Glutamatergic neuron (in vitro differentiated cells): ENCODE results near the gene IRS2. TPM values are rescaled to one million over a fixed set of nuclear protein-coding genes. Genes with fewer than 3 reads are reported as not detected.
"Not testable (repeated sequence)": the region's sequence is repeated elsewhere in the genome, so short reads cannot be mapped to it uniquely, and the experiment has no call there.

Experiments used
- DNase-seq: peaks from one replicate; pipeline ENCODE4 v3.0.0; 2022
- H3K27ac Mint-ChIP-seq: one replicate; pipeline ENCODE4 v1.8.0; 2020; ENCODE audit warnings: mild to moderate bottlenecking, mixed read lengths, inconsistent platforms; ENCODE audit not compliant: unreplicated experiment
- H3K27me3 Mint-ChIP-seq: one replicate; pipeline ENCODE4 v1.8.0; 2020; ENCODE audit warnings: mild to moderate bottlenecking, moderate library complexity, mixed read lengths, inconsistent platforms; ENCODE audit not compliant: unreplicated experiment
- H3K36me3 Mint-ChIP-seq: one replicate; pipeline ENCODE4 v1.8.0; 2020; ENCODE audit warnings: mild to moderate bottlenecking, mixed read lengths, inconsistent platforms; ENCODE audit not compliant: unreplicated experiment
- H3K4me1 Mint-ChIP-seq: one replicate; pipeline ENCODE4 v1.8.0; 2020; ENCODE audit warnings: mild to moderate bottlenecking, low read depth, mixed read lengths, inconsistent platforms; ENCODE audit not compliant: unreplicated experiment
- H3K4me3 Mint-ChIP-seq: one replicate; pipeline ENCODE4 v1.8.0; 2020; ENCODE audit warnings: mild to moderate bottlenecking, mixed read lengths, inconsistent platforms; ENCODE audit not compliant: unreplicated experiment
- H3K9me3 Mint-ChIP-seq: one replicate; pipeline ENCODE4 v1.8.0; 2020; ENCODE audit warnings: mild to moderate bottlenecking, moderate library complexity, mixed read lengths, inconsistent platforms; ENCODE audit not compliant: unreplicated experiment
- total RNA-seq: library from RNA; stranded (reverse); fragmentation: NEBNext Ultra II Directional; extraction: Animal tissue kit (Norgen Biotek cat#: 25700); gene quantifications from one replicate; pipeline ENCODE4 v1.2.1, GENCODE V29; 2021; ENCODE audit not compliant: unreplicated experiment
- TF ChIP-seq, protein P1 (sequence below): fragments of 200-600 bp; sonication (generic); IDR thresholded peaks from one replicate; pipeline ENCODE4 v1.5.0; 2021; ENCODE audit not compliant: partially characterized antibody, unreplicated experiment

The IRS2 gene
- total RNA-seq, 1 donor from 2014 or later: 27.0 TPM

DNA sequence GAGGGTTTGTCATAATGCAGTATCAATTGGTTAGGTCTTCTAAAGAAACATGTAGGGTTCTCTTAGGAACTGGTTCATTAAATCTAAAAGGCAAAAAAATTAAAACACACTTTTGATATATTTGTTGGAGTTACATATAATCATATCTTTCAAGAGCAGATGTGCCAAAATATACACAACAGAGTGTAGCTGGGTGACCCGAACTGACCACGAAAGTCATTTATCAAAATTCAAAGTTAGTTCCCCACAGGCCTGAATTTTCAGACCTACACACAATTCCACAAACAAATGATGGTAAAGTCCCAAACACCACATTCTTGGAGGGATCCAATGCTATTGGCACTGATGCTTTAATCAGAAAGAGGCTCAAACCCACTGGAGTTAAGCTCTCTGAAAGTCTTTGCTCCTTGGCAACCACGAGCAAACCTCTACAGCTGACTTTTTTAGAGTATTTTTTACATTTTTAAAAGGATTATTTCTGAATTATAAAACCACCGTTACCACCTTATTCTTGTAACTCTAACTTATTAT is 50.9 kb downstream of the IRS2 start:
- Mint-ChIP-seq H3K9me3 (peaks cover 4% of the 10 kb centered on the region), H3K27me3 (peaks cover 2% of the 10 kb centered on the region), H3K36me3 (peaks cover 11% of the 10 kb centered on the region), H3K27ac (no peak overlapping the region), H3K4me3 (no peak overlapping the region), H3K4me1 (peaks cover 2% of the 10 kb centered on the region)
- DNase-seq: no peak
- TF ChIP-seq, protein P1, sequence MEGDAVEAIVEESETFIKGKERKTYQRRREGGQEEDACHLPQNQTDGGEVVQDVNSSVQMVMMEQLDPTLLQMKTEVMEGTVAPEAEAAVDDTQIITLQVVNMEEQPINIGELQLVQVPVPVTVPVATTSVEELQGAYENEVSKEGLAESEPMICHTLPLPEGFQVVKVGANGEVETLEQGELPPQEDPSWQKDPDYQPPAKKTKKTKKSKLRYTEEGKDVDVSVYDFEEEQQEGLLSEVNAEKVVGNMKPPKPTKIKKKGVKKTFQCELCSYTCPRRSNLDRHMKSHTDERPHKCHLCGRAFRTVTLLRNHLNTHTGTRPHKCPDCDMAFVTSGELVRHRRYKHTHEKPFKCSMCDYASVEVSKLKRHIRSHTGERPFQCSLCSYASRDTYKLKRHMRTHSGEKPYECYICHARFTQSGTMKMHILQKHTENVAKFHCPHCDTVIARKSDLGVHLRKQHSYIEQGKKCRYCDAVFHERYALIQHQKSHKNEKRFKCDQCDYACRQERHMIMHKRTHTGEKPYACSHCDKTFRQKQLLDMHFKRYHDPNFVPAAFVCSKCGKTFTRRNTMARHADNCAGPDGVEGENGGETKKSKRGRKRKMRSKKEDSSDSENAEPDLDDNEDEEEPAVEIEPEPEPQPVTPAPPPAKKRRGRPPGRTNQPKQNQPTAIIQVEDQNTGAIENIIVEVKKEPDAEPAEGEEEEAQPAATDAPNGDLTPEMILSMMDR: no peak

DNA sequence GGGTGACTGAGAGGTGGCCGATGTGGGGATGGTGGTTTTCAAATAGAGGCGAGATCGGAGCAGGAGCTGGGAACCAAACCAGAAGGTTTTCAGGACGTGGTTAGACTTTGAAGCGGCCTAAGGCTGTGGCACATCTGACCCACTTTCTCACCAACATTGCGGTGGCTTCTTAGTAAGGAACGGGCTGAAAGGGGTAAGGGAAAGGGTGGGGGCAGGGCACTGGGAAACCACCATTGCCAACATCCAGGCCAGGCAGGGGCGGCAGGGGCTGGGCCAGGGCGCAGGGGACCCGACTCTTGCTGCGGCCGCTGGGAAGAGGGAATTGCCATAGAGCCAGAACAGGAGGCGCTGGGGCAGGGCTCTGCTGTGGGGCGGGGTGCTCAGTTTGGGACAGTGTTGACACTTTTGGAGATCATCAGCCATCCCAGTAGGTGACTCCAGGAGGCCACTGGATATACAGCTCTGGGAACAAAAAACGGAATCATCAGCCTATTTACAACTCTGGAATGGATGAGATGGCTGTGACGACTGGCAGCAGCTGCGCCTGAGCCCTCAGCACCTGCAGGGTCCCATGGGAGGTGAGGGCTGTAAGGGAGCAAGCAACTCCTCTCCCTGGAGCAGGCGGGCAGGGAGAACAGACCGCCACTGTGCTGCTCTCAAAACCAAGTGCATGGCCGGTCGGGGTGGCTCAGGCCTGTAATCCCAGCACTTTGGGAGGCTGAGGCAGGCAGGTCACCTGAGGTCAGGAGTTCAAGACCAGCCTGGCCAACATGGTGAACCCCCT is 52.2 kb downstream of the IRS2 start:
- Mint-ChIP-seq H3K27ac (no peak overlapping the region), H3K36me3 (peaks cover 11% of the 10 kb centered on the region), H3K9me3 (peaks cover 4% of the 10 kb centered on the region), H3K4me1 (peaks cover 9% of the 10 kb centered on the region), H3K4me3 (no peak overlapping the region), H3K27me3 (peaks cover 2% of the 10 kb centered on the region)
- TF ChIP-seq, protein P1: no peak
- no peak for DNase-seq

DNA sequence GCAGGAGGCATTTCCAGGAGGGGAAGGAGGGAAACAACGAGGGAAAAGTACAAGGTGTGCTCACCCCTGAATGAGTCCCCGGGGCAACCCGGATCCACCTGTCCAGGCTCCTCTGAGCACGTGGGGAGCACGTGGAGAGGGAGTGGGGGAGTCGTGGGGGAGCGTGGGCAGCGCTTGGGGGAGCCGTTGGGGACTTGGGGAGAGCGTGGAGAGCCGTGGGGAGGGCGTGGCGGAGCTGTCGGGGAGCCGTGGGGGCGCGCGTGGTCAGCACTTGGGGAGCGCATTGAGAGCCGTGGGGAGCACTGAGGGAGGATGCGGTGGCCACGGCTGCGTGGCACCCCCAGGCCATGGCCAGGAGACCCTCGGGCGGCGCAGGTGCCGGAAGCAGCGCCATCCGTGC is 52.8 kb downstream of the IRS2 start:
- H3K27ac Mint-ChIP-seq: no peak overlapping the region

DNA sequence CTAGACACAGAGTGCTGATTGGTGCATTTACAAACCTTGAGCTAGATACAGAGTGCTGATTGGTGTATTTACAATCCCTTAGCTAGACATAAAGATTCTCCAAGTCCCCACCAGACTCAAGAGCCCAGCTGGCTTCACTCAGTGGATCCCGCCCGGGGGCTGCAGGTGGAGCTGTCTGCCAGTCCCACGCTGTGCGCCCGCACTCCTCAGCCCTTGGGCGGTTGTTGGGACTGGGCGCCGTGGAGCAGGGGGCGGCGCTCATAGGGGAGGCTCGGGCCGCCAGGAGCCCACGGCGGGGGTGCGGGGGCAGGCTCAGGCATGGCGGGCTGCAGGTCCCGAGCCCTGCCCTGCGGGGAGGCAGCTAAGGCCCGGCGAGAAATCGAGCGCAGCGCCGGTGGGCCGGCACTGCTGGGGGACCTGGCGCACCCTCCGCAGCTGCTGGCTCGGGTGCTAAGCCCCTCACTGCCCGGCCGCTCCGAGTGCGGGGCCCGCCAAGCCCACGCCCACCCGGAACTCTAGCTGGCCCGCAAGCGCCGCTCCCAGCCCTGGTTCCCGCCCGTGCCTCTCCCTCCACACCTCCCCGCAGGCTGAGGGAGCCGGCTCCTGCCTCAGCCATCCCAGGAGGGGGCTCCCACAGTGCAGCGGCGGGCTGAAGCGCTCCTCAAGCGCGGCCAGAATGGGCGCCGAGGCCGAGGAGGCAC is 53.8 kb downstream of the IRS2 start:
- H3K27ac Mint-ChIP-seq, H3K27me3 Mint-ChIP-seq, H3K4me3 Mint-ChIP-seq, DNase-seq, H3K9me3 Mint-ChIP-seq: not testable (repeated sequence)
- Mint-ChIP-seq H3K4me1 (peaks cover 19% of the 10 kb centered on the region), H3K36me3 (peaks cover 11% of the 10 kb centered on the region)

More for the DNA sequence above, 52.8 kb downstream of the IRS2 start:
- DNase-seq: no peak
- H3K4me1 Mint-ChIP-seq: peaks cover 14% of the 10 kb centered on the region
- TF ChIP-seq, protein P1: no peak
- H3K4me3 Mint-ChIP-seq: no peak overlapping the region
- H3K9me3 Mint-ChIP-seq: peaks cover 6% of the 10 kb centered on the region
- H3K27me3 Mint-ChIP-seq: peaks cover 2% of the 10 kb centered on the region
- H3K36me3 Mint-ChIP-seq: peaks cover 11% of the 10 kb centered on the region

DNA sequence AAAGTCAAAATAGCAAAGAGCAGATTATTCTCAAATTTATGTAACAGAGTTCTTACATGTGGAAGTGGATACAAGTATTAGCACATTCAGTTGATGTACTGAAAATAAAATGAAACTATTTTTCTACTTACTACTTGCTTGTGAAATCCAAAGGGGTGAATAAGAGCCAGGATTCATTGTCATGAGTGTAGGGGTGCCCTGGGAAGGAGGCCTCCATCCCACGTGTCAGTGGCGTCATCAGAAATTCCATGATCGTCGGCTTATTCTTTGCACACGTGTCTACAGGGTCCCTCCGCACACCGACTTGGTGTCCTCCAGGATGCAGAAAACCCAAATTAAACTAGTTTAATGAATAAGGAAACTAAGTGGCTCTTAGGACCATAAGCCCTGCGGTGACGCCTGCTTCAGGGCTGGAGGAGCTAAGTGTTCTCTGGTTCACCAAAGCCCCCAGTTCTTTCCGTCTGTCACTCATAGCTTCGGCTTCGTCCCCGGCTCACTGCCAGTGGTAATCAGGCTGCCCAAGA is 55.5 kb downstream of the IRS2 start:
- Mint-ChIP-seq H3K4me3 (no peak overlapping the region), H3K36me3 (peaks cover 7% of the 10 kb centered on the region), H3K27ac (no peak overlapping the region), H3K27me3 (peaks cover 5% of the 10 kb centered on the region), H3K4me1 (peaks cover 32% of the 10 kb centered on the region), H3K9me3 (peaks cover 12% of the 10 kb centered on the region)
- DNase-seq: no peak
- TF ChIP-seq, protein P1: no peak
